Stimulated activated CD8-positive, alpha-beta memory T cell treated with anti-CD3 and anti-CD28 coated beads, Interleukin-4, amount 100 ng/mL, for 24 hours (primary cell): ENCODE data around the gene HLA-DPA1.

Source experiments
- DNase-seq: peaks from one replicate; pipeline ENCODE4 v3.0.0-alpha.2; 2020; ENCODE audit warnings: low read depth

The HLA-DPA1 gene

GRCh38 chr6:33017018-33017417 is 56.4 kb downstream of the HLA-DPA1 start:
- DNase-seq = no peak

- DNase-seq = no peak
These were observed 57.7 kb downstream of the HLA-DPA1 start for GRCh38 chr6:33015798-33016197.

DNA sequence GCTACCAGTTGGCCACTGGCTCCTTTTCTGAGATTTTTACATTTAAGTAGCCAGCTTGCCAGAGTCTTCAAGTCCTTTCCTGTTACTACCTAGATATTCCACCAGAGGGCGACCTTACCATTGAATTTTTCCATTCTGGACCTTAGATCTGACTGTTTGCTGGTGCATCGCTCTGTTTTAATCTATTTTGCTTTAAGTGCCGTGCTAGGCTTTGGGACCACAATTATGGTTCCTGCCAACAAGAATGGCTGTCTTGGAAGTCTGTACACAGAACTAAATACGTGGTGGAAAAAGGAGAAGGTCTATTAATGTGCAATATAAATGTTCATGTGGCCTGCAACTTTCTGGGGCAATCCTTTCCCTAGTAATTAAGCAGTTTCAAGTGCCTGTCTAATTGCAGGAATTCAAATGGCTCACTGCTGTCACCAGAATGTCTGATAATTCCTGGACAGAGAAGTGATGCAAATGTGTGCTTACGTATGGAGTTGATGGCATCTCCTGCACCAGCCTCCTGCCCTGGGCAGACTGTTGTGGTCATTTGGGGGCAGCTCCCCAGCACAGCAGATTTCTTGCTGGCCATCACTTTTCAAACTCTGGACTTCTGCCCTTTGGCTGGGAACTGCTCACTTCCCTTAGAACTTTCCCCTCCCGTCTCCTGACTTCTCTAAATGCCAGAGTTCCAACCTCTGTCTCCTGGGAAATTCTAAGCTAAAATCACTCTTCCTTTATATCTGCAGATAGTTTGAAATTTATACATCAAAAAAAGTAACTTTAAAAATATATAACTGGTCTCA is 58.4 kb downstream of the HLA-DPA1 start:
- no peak for DNase-seq
